ENCODE measurements around the gene SORL1. TPM values are rescaled to one million over a fixed set of nuclear protein-coding genes. Genes with fewer than 3 reads are reported as not detected.

Gene SORL1
- total RNA-seq, 6 experiments from 2014 or later, result 0.19 to 0.48 (median 0.36) TPM

DNA sequence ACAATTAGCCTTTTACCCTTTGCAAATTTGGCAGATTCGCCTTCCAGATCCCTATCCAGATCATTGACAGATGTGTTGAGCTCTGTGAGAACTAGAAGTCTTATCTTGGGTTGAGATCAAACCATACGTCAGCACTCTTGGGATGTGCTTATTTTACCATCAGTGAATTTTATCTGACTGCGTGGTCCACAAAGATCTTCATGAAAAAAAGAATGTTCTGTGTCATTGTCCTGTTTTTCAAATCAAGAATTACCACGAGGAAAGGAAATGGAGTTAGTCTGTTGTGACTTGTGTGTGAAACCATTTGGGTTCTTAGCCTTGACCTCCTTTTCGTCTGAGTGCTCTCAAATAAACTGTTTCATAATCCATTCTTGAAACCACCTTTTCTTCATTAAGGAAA lies 86.9 kb downstream of the SORL1 start:
- H3K4me1 Mint-ChIP-seq (ENCODE audit: low read depth), result no peaks in the 10 kb centered on the region
- no peaks in the 10 kb centered on the region for H3K36me3 Mint-ChIP-seq (ENCODE audit: low read depth)
- no peak overlapping the region for H3K27ac Mint-ChIP-seq
- DNase-seq, result no peak
- H3K9me3 Mint-ChIP-seq, result no peaks in the 10 kb centered on the region
- TF ChIP-seq, protein P1, sequence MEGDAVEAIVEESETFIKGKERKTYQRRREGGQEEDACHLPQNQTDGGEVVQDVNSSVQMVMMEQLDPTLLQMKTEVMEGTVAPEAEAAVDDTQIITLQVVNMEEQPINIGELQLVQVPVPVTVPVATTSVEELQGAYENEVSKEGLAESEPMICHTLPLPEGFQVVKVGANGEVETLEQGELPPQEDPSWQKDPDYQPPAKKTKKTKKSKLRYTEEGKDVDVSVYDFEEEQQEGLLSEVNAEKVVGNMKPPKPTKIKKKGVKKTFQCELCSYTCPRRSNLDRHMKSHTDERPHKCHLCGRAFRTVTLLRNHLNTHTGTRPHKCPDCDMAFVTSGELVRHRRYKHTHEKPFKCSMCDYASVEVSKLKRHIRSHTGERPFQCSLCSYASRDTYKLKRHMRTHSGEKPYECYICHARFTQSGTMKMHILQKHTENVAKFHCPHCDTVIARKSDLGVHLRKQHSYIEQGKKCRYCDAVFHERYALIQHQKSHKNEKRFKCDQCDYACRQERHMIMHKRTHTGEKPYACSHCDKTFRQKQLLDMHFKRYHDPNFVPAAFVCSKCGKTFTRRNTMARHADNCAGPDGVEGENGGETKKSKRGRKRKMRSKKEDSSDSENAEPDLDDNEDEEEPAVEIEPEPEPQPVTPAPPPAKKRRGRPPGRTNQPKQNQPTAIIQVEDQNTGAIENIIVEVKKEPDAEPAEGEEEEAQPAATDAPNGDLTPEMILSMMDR (IDR thresholded peaks at IDR 0.05), result no peak
- H3K4me3 Mint-ChIP-seq, result no peak overlapping the region
- peaks cover 40% of the 10 kb centered on the region for H3K27me3 Mint-ChIP-seq (ENCODE audit: insufficient read depth)

DNA sequence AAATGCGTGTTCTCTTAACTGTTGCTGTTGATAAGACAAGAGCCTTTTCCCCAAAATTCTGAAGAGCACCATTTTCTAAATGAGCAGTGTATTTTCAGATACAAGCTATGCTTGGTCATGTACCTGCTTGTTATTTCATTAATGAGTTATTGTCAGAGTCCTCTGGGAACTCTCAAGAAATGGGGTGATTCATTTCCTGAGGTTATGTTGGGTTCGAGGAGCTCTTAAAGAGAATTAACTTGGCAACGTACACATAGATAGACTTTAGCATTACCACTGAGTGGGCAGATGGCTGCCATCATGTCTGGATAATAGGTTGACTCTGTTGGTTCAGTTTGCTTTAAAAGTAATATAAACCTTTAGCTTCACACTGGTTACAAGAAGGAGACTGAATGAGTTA lies 88.5 kb downstream of the SORL1 start:
- TF ChIP-seq, protein P1 (IDR thresholded peaks at IDR 0.05), result no peak
- H3K9me3 Mint-ChIP-seq, result no peaks in the 10 kb centered on the region
- H3K27me3 Mint-ChIP-seq (ENCODE audit: insufficient read depth), result peaks cover 35% of the 10 kb centered on the region
- no peaks in the 10 kb centered on the region for H3K36me3 Mint-ChIP-seq (ENCODE audit: low read depth)
- no peaks in the 10 kb centered on the region for H3K4me1 Mint-ChIP-seq (ENCODE audit: low read depth)
- H3K27ac Mint-ChIP-seq, result no peak overlapping the region
- no peak for DNase-seq
- no peak overlapping the region for H3K4me3 Mint-ChIP-seq

DNA sequence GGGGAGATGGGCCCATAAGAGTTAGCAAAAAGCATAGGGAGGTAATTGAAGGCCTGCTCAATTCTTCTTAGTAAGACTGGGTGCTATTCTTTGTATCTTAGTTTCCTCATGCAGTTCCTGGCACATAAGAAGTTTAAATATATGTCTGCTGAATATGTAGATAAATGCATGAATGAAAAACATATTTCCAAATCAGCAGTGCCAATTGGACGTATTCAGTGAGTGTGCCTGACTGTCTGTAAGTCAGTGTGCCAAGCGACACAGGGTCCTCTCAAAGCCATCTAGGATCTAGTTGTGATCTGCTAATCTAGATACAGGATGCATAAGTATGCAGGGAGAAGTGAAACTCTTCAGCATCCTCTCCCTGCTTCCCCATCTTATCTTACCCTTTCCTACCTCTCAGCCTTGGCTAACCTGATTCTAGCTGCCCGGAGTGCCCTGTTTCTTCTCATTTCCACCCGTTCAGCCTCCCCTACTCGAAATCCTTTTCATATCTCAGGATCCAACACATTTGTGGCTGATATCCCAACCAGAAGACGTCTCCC lies 91.8 kb downstream of the SORL1 start:
- TF ChIP-seq, protein P1 (IDR thresholded peaks at IDR 0.05), result no peak
- no peak for DNase-seq
- no peaks in the 10 kb centered on the region for H3K36me3 Mint-ChIP-seq (ENCODE audit: low read depth)
- H3K9me3 Mint-ChIP-seq, result no peaks in the 10 kb centered on the region
- H3K27me3 Mint-ChIP-seq (ENCODE audit: insufficient read depth), result peaks cover 24% of the 10 kb centered on the region
- H3K4me1 Mint-ChIP-seq (ENCODE audit: low read depth), result no peaks in the 10 kb centered on the region
- no peak overlapping the region for H3K4me3 Mint-ChIP-seq
- H3K27ac Mint-ChIP-seq, result no peak overlapping the region

DNA sequence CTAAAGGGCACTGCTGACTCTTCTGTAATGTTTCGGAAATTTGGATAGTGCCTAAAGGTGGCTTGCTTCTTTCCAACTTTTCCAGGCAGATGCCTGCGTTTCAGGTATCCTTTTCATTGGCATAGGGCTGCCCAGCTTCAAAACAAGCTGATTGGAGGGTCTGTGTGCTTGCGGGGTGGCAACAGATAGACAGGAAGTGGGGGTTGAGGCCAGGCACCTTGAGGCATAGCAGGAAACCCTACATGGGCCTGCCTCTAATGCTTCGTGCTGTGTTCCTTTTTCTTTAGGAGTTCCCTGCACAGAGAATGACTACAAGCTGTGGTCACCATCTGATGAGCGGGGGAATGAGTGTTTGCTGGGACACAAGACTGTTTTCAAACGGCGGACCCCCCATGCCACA lies 92.8 kb downstream of the SORL1 start:
- DNase-seq, result no peak
- Mint-ChIP-seq H3K27me3 (ENCODE audit: insufficient read depth) (peaks cover 28% of the 10 kb centered on the region), H3K36me3 (ENCODE audit: low read depth) (no peaks in the 10 kb centered on the region), H3K4me1 (ENCODE audit: low read depth) (no peaks in the 10 kb centered on the region), H3K9me3 (no peaks in the 10 kb centered on the region), H3K4me3 (no peak overlapping the region), H3K27ac (no peak overlapping the region)
- TF ChIP-seq, protein P1 (IDR thresholded peaks at IDR 0.05), result no peak

DNA sequence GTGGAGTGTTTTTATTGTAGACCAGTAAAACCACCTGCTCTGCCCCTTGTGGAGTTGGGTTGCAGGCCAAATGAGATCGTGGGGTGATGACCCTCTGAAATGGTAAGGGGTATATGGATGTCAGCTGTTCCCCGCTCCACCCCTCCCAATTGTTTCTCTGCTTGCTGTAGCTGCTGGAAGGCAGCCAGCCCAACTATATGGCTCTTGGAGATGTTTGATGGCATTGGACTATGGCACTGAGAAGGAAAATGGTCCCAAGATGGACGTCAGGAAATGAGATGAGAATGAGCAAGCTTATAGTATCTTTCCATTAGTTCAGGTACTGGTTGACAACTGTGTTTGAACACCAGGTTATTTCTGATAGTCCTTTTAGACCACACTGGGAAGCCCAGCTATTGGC lies 95.5 kb downstream of the SORL1 start:
- Mint-ChIP-seq H3K27me3 (ENCODE audit: insufficient read depth) (peaks cover 33% of the 10 kb centered on the region), H3K27ac (no peak overlapping the region), H3K4me3 (no peak overlapping the region), H3K36me3 (ENCODE audit: low read depth) (no peaks in the 10 kb centered on the region), H3K9me3 (no peaks in the 10 kb centered on the region), H3K4me1 (ENCODE audit: low read depth) (peaks cover 4% of the 10 kb centered on the region; the same call in 1 of the 2 replicates)
- no peak for DNase-seq
- TF ChIP-seq, protein P1 (IDR thresholded peaks at IDR 0.05), result no peak

All from HFFc6 (cell line).